IPS-18c (cell line): ENCODE data around the gene CENPX.

Source experiments
- H3K4me3 ChIP-seq: 2 replicates; pipeline ENCODE4 v1.7.0; 2013; ENCODE audit warnings: low read depth, mild to moderate bottlenecking, low read length, moderate library complexity; ENCODE audit not compliant: insufficient read depth
- H3K9me3 ChIP-seq: one replicate; pipeline ENCODE4 v1.6.1; 2013; ENCODE audit warnings: mild to moderate bottlenecking, low read length, moderate library complexity; ENCODE audit not compliant: control insufficient read depth, insufficient read depth

The CENPX gene

GRCh38 chr17:82010575-82011525, 11.8 kb downstream of the CENPX start:
- H3K9me3 ChIP-seq = no peaks in the 10 kb centered on the region
- no peak overlapping the region for H3K4me3 ChIP-seq

GRCh38 chr17:82009413-82009812, 13.3 kb downstream of the CENPX start:
- no peaks in the 10 kb centered on the region for H3K9me3 ChIP-seq
- H3K4me3 ChIP-seq = no peak overlapping the region

GRCh38 chr17:82008941-82009405, 13.7 kb downstream of the CENPX start:
- no peak overlapping the region for H3K4me3 ChIP-seq
- H3K9me3 ChIP-seq = no peaks in the 10 kb centered on the region

GRCh38 chr17:82008258-82008940, 14.3 kb downstream of the CENPX start:
- H3K9me3 ChIP-seq = no peaks in the 10 kb centered on the region
- no peak overlapping the region for H3K4me3 ChIP-seq

- H3K9me3 ChIP-seq = no peaks in the 10 kb centered on the region
- H3K4me3 ChIP-seq = no peak overlapping the region
Measured at GRCh38 chr17:82007495-82008257, 15.0 kb downstream of the CENPX start.

GRCh38 chr17:82007228-82007494, 15.5 kb downstream of the CENPX start:
- Histone ChIP-seq H3K9me3 (no peaks in the 10 kb centered on the region), H3K4me3 (no peak overlapping the region)

- Histone ChIP-seq H3K9me3 (no peaks in the 10 kb centered on the region), H3K4me3 (no peak overlapping the region)
Measured at GRCh38 chr17:82006468-82007227, 16.0 kb downstream of the CENPX start.

- no peak overlapping the region for H3K4me3 ChIP-seq
Measured at GRCh38 chr17:82005701-82006348, 16.9 kb downstream of the CENPX start.

GRCh38 chr17:82004517-82005455, 17.9 kb downstream of the CENPX start:
- H3K4me3 ChIP-seq = no peak overlapping the region
- no peaks in the 10 kb centered on the region for H3K9me3 ChIP-seq

More at GRCh38 chr17:82005701-82006348, 16.9 kb downstream of the CENPX start:
- H3K9me3 ChIP-seq = no peaks in the 10 kb centered on the region

GRCh38 chr17:82003411-82004381, 19.0 kb downstream of the CENPX start:
- H3K4me3 ChIP-seq = no peak overlapping the region

GRCh38 chr17:82001571-82002056, 21.1 kb downstream of the CENPX start:
- Histone ChIP-seq H3K9me3 (no peaks in the 10 kb centered on the region), H3K4me3 (no peak overlapping the region)

More at GRCh38 chr17:82003411-82004381, 19.0 kb downstream of the CENPX start:
- H3K9me3 ChIP-seq = no peaks in the 10 kb centered on the region

- Histone ChIP-seq H3K4me3 (no peak overlapping the region), H3K9me3 (no peaks in the 10 kb centered on the region)
Measured at GRCh38 chr17:82000803-82001570, 21.7 kb downstream of the CENPX start.

- no peaks in the 10 kb centered on the region for H3K9me3 ChIP-seq
- no peak overlapping the region for H3K4me3 ChIP-seq
Measured at GRCh38 chr17:81999976-82000802, 22.5 kb downstream of the CENPX start.
